ENCODE data around the gene SLC25A21.

SLC25A21 gene

GRCh38 chr14:36757734-36758601 lies 414.4 kb downstream of the SLC25A21 start:
- Histone ChIP-seq H3K27ac (ENCODE audit: low read length) (no peak overlapping the region), H3K27me3 (ENCODE audit: insufficient read depth, low read length) (no peaks in the 10 kb centered on the region), H3K9me3 (ENCODE audit: insufficient read depth, low read depth, low read length) (peaks cover 3% of the 10 kb centered on the region; the same call in 1 of the 2 replicates), H3K36me3 (ENCODE audit: insufficient read depth, low read depth, low read length) (no peaks in the 10 kb centered on the region), H3K4me1 (ENCODE audit: insufficient read depth, low read length) (no peaks in the 10 kb centered on the region), H3K9ac (ENCODE audit: low read depth, low read length) (no peak overlapping the region), H3K4me3 (ENCODE audit: low read length) (no peak overlapping the region)

GRCh38 chr14:36756226-36756625 lies 416.2 kb downstream of the SLC25A21 start:
- H3K4me3 ChIP-seq (ENCODE audit: low read length): no peak overlapping the region
- H3K4me1 ChIP-seq (ENCODE audit: insufficient read depth, low read length): no peaks in the 10 kb centered on the region
- H3K9me3 ChIP-seq (ENCODE audit: insufficient read depth, low read depth, low read length): peaks cover 3% of the 10 kb centered on the region; the same call in 1 of the 2 replicates
- no peaks in the 10 kb centered on the region for H3K27me3 ChIP-seq (ENCODE audit: insufficient read depth, low read length)
- H3K27ac ChIP-seq (ENCODE audit: low read length): no peak overlapping the region
- H3K36me3 ChIP-seq (ENCODE audit: insufficient read depth, low read depth, low read length): no peaks in the 10 kb centered on the region
- H3K9ac ChIP-seq (ENCODE audit: low read depth, low read length): no peak overlapping the region

GRCh38 chr14:36755756-36756155 lies 416.6 kb downstream of the SLC25A21 start:
- H3K9ac ChIP-seq (ENCODE audit: low read depth, low read length): no peak overlapping the region
- peaks cover 3% of the 10 kb centered on the region; the same call in 1 of the 2 replicates for H3K9me3 ChIP-seq (ENCODE audit: insufficient read depth, low read depth, low read length)
- H3K4me3 ChIP-seq (ENCODE audit: low read length): no peak overlapping the region
- no peaks in the 10 kb centered on the region for H3K4me1 ChIP-seq (ENCODE audit: insufficient read depth, low read length)
- H3K27me3 ChIP-seq (ENCODE audit: insufficient read depth, low read length): no peaks in the 10 kb centered on the region
- no peak overlapping the region for H3K27ac ChIP-seq (ENCODE audit: low read length)
- no peaks in the 10 kb centered on the region for H3K36me3 ChIP-seq (ENCODE audit: insufficient read depth, low read depth, low read length)

GRCh38 chr14:36751920-36752319 lies 420.5 kb downstream of the SLC25A21 start:
- Histone ChIP-seq H3K4me1 (ENCODE audit: insufficient read depth, low read length) (no peaks in the 10 kb centered on the region), H3K27me3 (ENCODE audit: insufficient read depth, low read length) (no peaks in the 10 kb centered on the region), H3K9me3 (ENCODE audit: insufficient read depth, low read depth, low read length) (peaks cover 3% of the 10 kb centered on the region; the same call in 1 of the 2 replicates), H3K36me3 (ENCODE audit: insufficient read depth, low read depth, low read length) (no peaks in the 10 kb centered on the region), H3K27ac (ENCODE audit: low read length) (no peak overlapping the region), H3K4me3 (ENCODE audit: low read length) (no peak overlapping the region), H3K9ac (ENCODE audit: low read depth, low read length) (no peak overlapping the region)

GRCh38 chr14:36751106-36751505 lies 421.3 kb downstream of the SLC25A21 start:
- Histone ChIP-seq H3K4me3 (ENCODE audit: low read length) (no peak overlapping the region), H3K27me3 (ENCODE audit: insufficient read depth, low read length) (no peaks in the 10 kb centered on the region), H3K4me1 (ENCODE audit: insufficient read depth, low read length) (no peaks in the 10 kb centered on the region), H3K36me3 (ENCODE audit: insufficient read depth, low read depth, low read length) (no peaks in the 10 kb centered on the region), H3K9ac (ENCODE audit: low read depth, low read length) (no peak overlapping the region), H3K27ac (ENCODE audit: low read length) (no peak overlapping the region), H3K9me3 (ENCODE audit: insufficient read depth, low read depth, low read length) (peaks cover 3% of the 10 kb centered on the region; the same call in 1 of the 2 replicates)

GRCh38 chr14:36750244-36750643 lies 422.2 kb downstream of the SLC25A21 start:
- Histone ChIP-seq H3K36me3 (ENCODE audit: insufficient read depth, low read depth, low read length) (no peaks in the 10 kb centered on the region), H3K9me3 (ENCODE audit: insufficient read depth, low read depth, low read length) (peaks cover 3% of the 10 kb centered on the region; the same call in 1 of the 2 replicates), H3K27ac (ENCODE audit: low read length) (no peak overlapping the region), H3K4me3 (ENCODE audit: low read length) (no peak overlapping the region), H3K9ac (ENCODE audit: low read depth, low read length) (no peak overlapping the region), H3K27me3 (ENCODE audit: insufficient read depth, low read length) (no peaks in the 10 kb centered on the region), H3K4me1 (ENCODE audit: insufficient read depth, low read length) (no peaks in the 10 kb centered on the region)

- Histone ChIP-seq H3K36me3 (ENCODE audit: insufficient read depth, low read depth, low read length) (no peaks in the 10 kb centered on the region), H3K9me3 (ENCODE audit: insufficient read depth, low read depth, low read length) (no peaks in the 10 kb centered on the region; the same call in 1 of the 2 replicates), H3K27ac (ENCODE audit: low read length) (no peak overlapping the region), H3K9ac (ENCODE audit: low read depth, low read length) (no peak overlapping the region), H3K4me3 (ENCODE audit: low read length) (no peak overlapping the region), H3K27me3 (ENCODE audit: insufficient read depth, low read length) (no peaks in the 10 kb centered on the region), H3K4me1 (ENCODE audit: insufficient read depth, low read length) (no peaks in the 10 kb centered on the region)
Observed at GRCh38 chr14:36748610-36749213, 423.7 kb downstream of the SLC25A21 start.

- Histone ChIP-seq H3K27me3 (ENCODE audit: insufficient read depth, low read length) (no peaks in the 10 kb centered on the region), H3K4me1 (ENCODE audit: insufficient read depth, low read length) (no peaks in the 10 kb centered on the region)
Observed at GRCh38 chr14:36747411-36748184, 424.8 kb downstream of the SLC25A21 start.

GRCh38 chr14:36746872-36747271 lies 425.5 kb downstream of the SLC25A21 start:
- H3K27me3 ChIP-seq (ENCODE audit: insufficient read depth, low read length): no peaks in the 10 kb centered on the region
- no peak overlapping the region for H3K27ac ChIP-seq (ENCODE audit: low read length)
- H3K36me3 ChIP-seq (ENCODE audit: insufficient read depth, low read depth, low read length): no peaks in the 10 kb centered on the region
- H3K9me3 ChIP-seq (ENCODE audit: insufficient read depth, low read depth, low read length): no peaks in the 10 kb centered on the region
- H3K9ac ChIP-seq (ENCODE audit: low read depth, low read length): no peak overlapping the region
- no peak overlapping the region for H3K4me3 ChIP-seq (ENCODE audit: low read length)
- H3K4me1 ChIP-seq (ENCODE audit: insufficient read depth, low read length): no peaks in the 10 kb centered on the region

More at GRCh38 chr14:36747411-36748184, 424.8 kb downstream of the SLC25A21 start:
- Histone ChIP-seq H3K9me3 (ENCODE audit: insufficient read depth, low read depth, low read length) (no peaks in the 10 kb centered on the region), H3K9ac (ENCODE audit: low read depth, low read length) (no peak overlapping the region), H3K36me3 (ENCODE audit: insufficient read depth, low read depth, low read length) (no peaks in the 10 kb centered on the region), H3K27ac (ENCODE audit: low read length) (no peak overlapping the region), H3K4me3 (ENCODE audit: low read length) (no peak overlapping the region)

GRCh38 chr14:36741858-36742257 lies 430.5 kb downstream of the SLC25A21 start:
- no peak overlapping the region for H3K9ac ChIP-seq (ENCODE audit: low read depth, low read length)

GRCh38 chr14:36738269-36738668 lies 434.1 kb downstream of the SLC25A21 start:
- Histone ChIP-seq H3K9ac (ENCODE audit: low read depth, low read length) (no peak overlapping the region), H3K27ac (ENCODE audit: low read length) (no peak overlapping the region), H3K36me3 (ENCODE audit: insufficient read depth, low read depth, low read length) (no peaks in the 10 kb centered on the region), H3K27me3 (ENCODE audit: insufficient read depth, low read length) (no peaks in the 10 kb centered on the region), H3K9me3 (ENCODE audit: insufficient read depth, low read depth, low read length) (no peaks in the 10 kb centered on the region), H3K4me3 (ENCODE audit: low read length) (no peak overlapping the region), H3K4me1 (ENCODE audit: insufficient read depth, low read length) (no peaks in the 10 kb centered on the region)

More at GRCh38 chr14:36741858-36742257, 430.5 kb downstream of the SLC25A21 start:
- no peaks in the 10 kb centered on the region for H3K9me3 ChIP-seq (ENCODE audit: insufficient read depth, low read depth, low read length)
- H3K4me3 ChIP-seq (ENCODE audit: low read length): no peak overlapping the region
- no peaks in the 10 kb centered on the region for H3K36me3 ChIP-seq (ENCODE audit: insufficient read depth, low read depth, low read length)
- no peaks in the 10 kb centered on the region for H3K4me1 ChIP-seq (ENCODE audit: insufficient read depth, low read length)
- H3K27me3 ChIP-seq (ENCODE audit: insufficient read depth, low read length): no peaks in the 10 kb centered on the region
- no peak overlapping the region for H3K27ac ChIP-seq (ENCODE audit: low read length)

Measured in iPS-20b (cell line).